GM19099 (cell line): Measurements from ENCODE around the gene VSTM2L.

Experiments
- POLR2A ChIP-seq: IDR thresholded peaks from 3 replicates; pipeline ENCODE4 v1.6.1; 2011; ENCODE audit warnings: low read depth; ENCODE audit not compliant: insufficient read length; ENCODE audit errors: extremely low read depth

VSTM2L gene

GRCh38 chr20:37902504-37903313 lies at the start of gene VSTM2L:
VSTM2L (plus strand) TSS chr20:37903127; CDS start chr20:37903351, 224 bp downstream.
- no peak for TF ChIP-seq POLR2A

DNA sequence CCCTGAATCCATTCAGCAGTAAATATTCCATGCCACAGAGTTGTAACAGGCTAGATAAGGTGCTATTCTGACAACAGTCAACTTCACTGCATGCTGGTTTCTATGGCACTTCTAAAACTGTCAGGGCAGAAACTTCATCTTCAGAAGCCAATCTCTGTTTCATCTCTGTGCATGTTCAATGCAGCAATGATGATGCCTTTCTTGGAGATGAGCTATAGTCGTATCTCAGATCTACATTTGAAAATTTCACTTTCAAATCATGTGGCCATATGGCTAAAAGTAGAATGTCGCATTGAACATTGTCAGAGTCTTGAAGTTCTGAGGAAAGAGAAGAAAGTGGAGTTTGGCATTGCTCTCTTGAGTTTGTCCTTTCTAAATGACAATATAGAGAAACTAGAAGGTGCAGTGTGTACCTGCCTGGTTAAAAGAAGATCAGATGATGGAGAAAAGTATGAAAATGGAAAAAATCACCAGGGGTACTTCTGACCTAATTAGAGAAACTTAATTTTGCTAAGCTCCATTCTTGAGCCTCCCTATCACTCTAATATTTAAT lies 49.0 kb upstream of the VSTM2L start:
- TF ChIP-seq POLR2A = no peak

DNA sequence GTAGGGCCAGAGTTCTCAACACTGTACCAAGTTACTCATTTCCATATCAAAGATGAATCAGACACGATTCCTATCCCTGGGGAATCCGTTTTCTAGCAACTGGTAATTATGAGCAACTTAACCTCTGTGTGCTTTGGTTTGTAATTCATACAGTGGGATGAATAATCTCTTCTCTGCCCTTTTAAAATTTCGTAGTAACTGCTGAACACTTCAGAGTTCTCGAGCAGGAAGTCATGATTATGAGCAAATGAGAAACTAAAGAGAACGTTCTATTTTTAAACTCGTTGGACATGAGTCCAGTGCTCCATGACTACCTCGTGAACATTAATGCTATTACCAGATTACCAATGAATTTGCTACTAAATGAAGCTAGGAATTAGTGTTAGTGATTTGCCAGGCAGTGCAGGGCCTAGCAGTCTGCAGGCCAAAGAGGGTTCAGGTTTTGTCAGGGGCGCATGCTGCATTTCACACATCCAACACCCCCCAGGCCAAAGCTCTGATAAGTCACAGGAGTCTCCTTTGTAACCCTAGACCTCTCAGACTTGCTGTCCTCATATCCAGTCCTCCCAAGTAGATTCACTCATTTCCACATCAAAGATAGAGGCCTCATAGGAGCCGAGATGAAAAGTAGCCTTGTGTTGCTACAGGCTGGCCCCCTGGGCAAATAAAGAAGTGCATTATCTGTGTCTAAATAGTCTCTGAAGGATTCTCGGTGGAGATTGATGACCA lies 45.8 kb upstream of the VSTM2L start:
- TF ChIP-seq POLR2A = no peak

DNA sequence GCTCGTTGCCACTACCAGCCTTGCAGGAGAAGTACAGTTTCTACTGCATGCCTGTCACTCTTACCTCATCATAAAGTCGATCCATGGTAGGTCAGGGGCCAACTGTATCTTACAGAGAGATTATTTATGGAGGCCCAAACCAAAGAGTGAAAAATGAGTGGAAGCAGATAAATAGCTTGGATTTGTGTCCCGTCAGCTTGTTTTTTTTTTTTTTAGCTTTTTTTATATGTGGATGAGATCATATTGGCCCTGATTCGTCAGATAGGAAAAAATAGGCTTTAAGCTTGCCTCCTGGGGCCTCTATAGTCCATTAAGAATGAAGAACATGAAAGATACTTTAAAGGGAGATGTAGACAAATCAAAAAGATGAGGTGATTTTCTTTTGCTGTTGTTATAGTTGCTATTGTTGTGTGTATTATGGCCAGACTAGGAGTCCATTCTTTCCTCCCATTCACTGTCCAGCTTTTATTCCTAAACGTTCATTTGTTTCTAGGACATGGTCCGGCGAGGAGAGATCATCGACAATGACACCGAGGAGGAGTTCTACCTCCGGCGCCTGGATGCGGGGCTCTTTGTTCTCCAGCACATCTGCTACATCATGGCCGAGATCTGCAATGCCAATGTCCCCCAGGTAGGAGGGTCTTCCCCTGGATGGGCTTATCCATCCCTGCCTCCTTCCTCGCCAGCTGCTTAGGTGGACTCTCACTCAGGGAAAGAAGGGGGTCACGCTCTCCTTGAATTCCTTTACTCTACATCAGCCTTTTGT lies 43.3 kb upstream of the VSTM2L start:
- TF ChIP-seq POLR2A = no peak

DNA sequence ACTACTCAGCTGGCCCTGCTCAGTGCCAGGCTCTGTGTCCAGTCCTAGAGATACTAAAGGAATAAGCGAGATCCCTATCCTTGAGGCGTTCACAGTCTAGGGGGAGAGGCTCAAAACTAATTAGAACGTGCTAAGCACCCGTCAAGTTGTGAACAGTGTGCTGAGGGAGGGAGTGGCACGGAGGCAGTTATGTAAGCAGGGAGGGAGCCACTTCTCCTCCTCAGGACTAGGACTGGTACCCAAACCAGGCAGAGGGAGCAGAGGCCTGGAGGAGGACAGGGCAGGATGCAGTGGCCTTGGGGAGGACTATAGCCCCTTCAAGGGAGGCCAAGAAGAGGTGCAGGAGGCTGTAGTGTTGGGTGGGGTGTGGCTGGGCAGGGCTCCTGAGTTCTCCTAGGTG lies 39.6 kb upstream of the VSTM2L start:
- TF ChIP-seq POLR2A = no peak

DNA sequence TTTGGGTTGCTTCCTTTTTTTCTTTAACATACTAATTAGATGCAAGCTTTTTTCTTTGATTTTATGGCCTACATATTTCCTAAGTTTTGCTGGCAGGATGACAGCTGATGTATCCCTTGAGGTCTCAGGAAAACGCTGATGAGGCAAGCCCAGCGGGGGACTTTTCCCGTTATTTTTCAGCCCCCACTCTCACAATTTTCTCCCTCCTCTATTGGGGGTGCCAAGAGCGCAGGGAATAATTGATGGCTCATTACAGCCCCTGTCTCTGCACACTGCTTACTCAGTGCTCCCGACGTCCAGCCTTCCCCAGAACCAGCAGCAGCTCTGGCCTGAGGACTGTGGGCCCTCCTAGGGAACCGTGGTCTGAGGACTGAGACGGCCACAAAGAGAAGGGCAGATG lies 38.6 kb upstream of the VSTM2L start:
- TF ChIP-seq POLR2A = no peak

DNA sequence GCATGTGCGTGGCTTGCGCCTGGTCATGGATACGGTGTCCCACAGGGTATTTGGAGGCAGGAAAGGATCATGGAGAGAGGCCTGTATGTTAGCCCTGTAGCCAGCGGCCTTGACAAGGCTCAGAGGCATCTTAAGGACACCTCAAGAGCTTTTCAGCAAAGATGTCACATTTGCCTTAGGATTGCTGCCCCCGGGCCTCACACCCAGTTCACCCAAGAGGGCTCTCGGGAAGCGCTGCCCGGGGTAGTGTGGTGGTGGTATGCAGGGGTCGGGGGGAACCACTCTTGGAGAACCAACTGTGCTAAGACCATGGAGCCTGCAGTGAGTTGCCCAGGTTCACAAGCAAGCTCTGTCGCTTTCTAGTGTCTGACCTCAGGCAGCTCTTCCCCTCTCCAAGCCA lies 36.9 kb upstream of the VSTM2L start:
- no peak for TF ChIP-seq POLR2A

DNA sequence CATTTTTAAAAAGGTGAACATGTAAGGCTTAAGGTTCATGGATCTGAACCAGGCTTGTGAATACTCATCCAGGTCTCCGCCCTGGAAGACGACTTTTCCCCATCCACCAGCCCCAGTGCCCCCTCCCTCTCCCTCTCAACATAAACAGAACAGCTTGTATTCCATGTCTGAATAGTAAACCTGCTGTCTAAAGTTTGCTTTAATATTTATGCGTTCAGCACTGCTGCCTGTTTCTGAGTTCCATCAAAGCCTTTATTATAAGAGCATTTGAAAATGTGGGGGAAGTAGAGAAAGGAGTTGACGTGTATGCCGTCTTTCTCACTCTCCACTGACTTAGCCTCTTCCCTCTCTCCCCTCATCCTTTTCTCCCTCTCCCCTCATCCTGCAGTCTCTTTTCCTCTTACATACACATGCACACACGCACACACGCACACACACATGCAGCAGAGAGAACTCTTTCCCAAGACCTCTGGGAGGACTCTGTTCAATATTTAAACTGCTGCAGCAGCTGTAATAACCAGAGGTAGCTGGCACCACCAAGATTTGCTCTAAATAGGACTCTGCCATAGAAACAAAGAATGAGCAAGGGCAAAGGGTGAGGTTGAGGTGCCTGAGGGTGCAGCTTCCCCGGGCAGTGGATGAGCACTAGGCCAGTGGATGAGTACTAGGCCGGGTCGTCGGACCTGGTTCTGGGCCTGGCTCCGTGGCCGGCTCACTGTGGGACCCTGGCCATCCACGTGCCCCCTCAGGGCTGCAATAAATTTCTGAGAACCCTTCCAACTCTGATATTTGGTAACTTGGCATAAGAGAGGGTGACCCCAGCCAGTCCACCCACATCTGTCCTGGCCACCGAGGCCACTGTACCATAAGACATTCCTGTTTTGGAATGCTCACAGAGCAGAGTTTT lies 35.4 kb upstream of the VSTM2L start:
- no peak for TF ChIP-seq POLR2A

GRCh38 chr20:37868851-37869333 lies 34.0 kb upstream of the VSTM2L start:
- no peak for TF ChIP-seq POLR2A

DNA sequence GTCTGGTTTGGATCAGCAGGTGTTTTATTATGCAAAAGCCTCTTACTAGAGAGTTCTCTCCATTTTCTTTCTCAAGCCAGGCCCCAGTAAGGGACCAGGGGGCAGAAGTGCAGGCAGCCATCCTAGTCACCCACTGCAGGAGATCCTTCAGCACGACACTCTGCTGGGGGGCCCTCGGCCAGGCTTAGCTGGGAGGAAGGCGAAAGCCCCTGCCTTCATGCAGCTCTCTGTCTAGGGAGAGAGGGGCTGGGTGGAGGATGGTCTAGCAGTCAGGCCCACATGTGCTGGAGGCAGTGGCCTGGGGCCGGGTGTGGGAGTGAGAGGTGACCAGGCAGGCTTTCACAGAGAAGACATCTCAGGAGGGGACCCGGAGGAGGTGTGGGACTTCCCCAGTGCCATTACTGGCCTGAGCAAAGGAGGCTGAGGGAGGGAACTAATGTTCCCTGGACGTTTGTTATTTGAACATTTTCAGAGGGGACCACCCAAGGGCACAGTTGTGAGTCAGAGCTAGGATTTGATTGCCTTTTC lies 33.5 kb upstream of the VSTM2L start:
- no peak for TF ChIP-seq POLR2A

- no peak for TF ChIP-seq POLR2A
These were observed 32.6 kb upstream of the VSTM2L start for GRCh38 chr20:37870294-37870693.

- TF ChIP-seq POLR2A = no peak
These were observed 31.2 kb upstream of the VSTM2L start for GRCh38 chr20:37871751-37872150.

DNA sequence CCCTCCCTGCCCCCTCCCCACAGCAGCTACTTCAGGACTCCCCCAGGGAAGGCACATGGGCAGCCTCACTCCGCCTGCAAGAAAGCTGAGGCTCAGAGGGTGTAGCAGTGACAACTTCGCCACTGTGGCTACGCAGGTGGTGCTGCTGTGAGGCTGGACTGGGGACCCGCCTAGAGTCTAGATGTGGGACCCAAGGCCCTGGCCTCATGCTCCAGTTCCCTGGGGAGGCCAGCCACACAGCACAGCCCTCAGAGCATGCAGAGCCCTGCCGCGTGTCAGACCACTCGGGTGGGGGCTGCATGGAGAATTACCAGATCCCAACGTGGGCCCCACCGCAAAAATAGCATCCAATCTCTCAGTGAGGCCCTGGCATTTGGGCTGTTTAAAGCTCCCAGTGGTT lies 30.8 kb upstream of the VSTM2L start:
- no peak for TF ChIP-seq POLR2A

- TF ChIP-seq POLR2A = no peak
These were observed 29.0 kb upstream of the VSTM2L start for GRCh38 chr20:37873884-37874283.
